ENCODE measurements around the gene CASK.
A peak's percentile ranks its signal among the peaks of the same experiment; 100 is the strongest.

The CASK gene

GRCh38 chrX:41921492-41922430 lies 1.6 kb downstream of the CASK start:
- H3K4ac ChIP-seq (ENCODE audit: low read depth, low read length): no peak overlapping the region
- H3K9ac ChIP-seq (ENCODE audit: low read length): peak overlapping the region; percentile 53
- peak overlapping the region; percentile 88 for H3K4me2 ChIP-seq (ENCODE audit: low read length)
- H2BK5ac ChIP-seq (ENCODE audit: low read depth, low read length, poor library complexity): no peak overlapping the region
- peak overlapping the region; percentile 89 for H3K4me3 ChIP-seq (ENCODE audit: low read depth, low read length)
- H3K36me3 ChIP-seq (ENCODE audit: control insufficient read depth in 1 of 2, insufficient read depth in 2 of 2, low read length in 2 of 2): no peaks in the 10 kb centered on the region
- H2BK12ac ChIP-seq (ENCODE audit: low read length): no peak overlapping the region
- H4K12ac ChIP-seq (ENCODE audit: low read depth, low read length): no peak overlapping the region
- H4K8ac ChIP-seq (ENCODE audit: low read depth, low read length): no peak overlapping the region
- H4K91ac ChIP-seq (ENCODE audit: low read depth, low read length): no peak overlapping the region
- WGBS (ENCODE audit: extremely low coverage, insufficient coverage, insufficient read length): no CpG with 5 or more reads among the region's 13 CpGs
- H2AFZ ChIP-seq (ENCODE audit: insufficient read depth, low read length, poor library complexity): no peak overlapping the region
- H3K14ac ChIP-seq (ENCODE audit: low read length): no peak overlapping the region
- H3K27me3 ChIP-seq (ENCODE audit: insufficient read depth, low read length): no peaks in the 10 kb centered on the region
- H3K9me3 ChIP-seq (ENCODE audit: insufficient read depth, low read depth, low read length): no peaks in the 10 kb centered on the region
- no peaks in the 10 kb centered on the region for H3K4me1 ChIP-seq (ENCODE audit: control insufficient read depth in 1 of 2, insufficient read depth in 2 of 2, low read length in 2 of 2)
- no peak overlapping the region for H3K27ac ChIP-seq (ENCODE audit: low read depth, low read length)
- no peak overlapping the region for H3K23ac ChIP-seq (ENCODE audit: low read length)
- peaks cover 7% of the 10 kb centered on the region for H3K79me2 ChIP-seq (ENCODE audit: control insufficient read depth, insufficient read depth, low read length, poor library complexity)
- no peak overlapping the region for H2BK120ac ChIP-seq (ENCODE audit: insufficient read depth, low read length, poor library complexity)
- H3K79me1 ChIP-seq (ENCODE audit: low read length): peaks cover 6% of the 10 kb centered on the region
- H2AK5ac ChIP-seq (ENCODE audit: low read length): no peak overlapping the region
- no peak overlapping the region for H3K18ac ChIP-seq (ENCODE audit: low read length)
- peak in 1 of 2 donors; percentile 5 for DNase-seq

GRCh38 chrX:41919870-41920269 lies 3.5 kb downstream of the CASK start:
- Histone ChIP-seq H3K23ac (ENCODE audit: low read length) (no peak overlapping the region), H4K12ac (ENCODE audit: low read depth, low read length) (no peak overlapping the region), H3K36me3 (ENCODE audit: control insufficient read depth in 1 of 2, insufficient read depth in 2 of 2, low read length in 2 of 2) (no peaks in the 10 kb centered on the region), H4K91ac (ENCODE audit: low read depth, low read length) (no peak overlapping the region), H2BK5ac (ENCODE audit: low read depth, low read length, poor library complexity) (no peak overlapping the region), H3K79me1 (ENCODE audit: low read length) (peaks cover 6% of the 10 kb centered on the region), H3K27me3 (ENCODE audit: insufficient read depth, low read length) (no peaks in the 10 kb centered on the region), H2AFZ (ENCODE audit: insufficient read depth, low read length, poor library complexity) (no peak overlapping the region), H4K8ac (ENCODE audit: low read depth, low read length) (no peak overlapping the region), H3K4me3 (ENCODE audit: low read depth, low read length) (no peak overlapping the region), H3K4ac (ENCODE audit: low read depth, low read length) (no peak overlapping the region), H3K79me2 (ENCODE audit: control insufficient read depth, insufficient read depth, low read length, poor library complexity) (peaks cover 7% of the 10 kb centered on the region), H3K27ac (ENCODE audit: low read depth, low read length) (no peak overlapping the region), H3K9me3 (ENCODE audit: insufficient read depth, low read depth, low read length) (no peaks in the 10 kb centered on the region), H3K4me2 (ENCODE audit: low read length) (no peak overlapping the region), H3K18ac (ENCODE audit: low read length) (no peak overlapping the region), H3K14ac (ENCODE audit: low read length) (no peak overlapping the region), H3K9ac (ENCODE audit: low read length) (no peak overlapping the region), H3K4me1 (ENCODE audit: control insufficient read depth in 1 of 2, insufficient read depth in 2 of 2, low read length in 2 of 2) (no peaks in the 10 kb centered on the region), H2AK5ac (ENCODE audit: low read length) (no peak overlapping the region), H2BK120ac (ENCODE audit: insufficient read depth, low read length, poor library complexity) (no peak overlapping the region), H2BK12ac (ENCODE audit: low read length) (no peak overlapping the region)
- WGBS (ENCODE audit: extremely low coverage, insufficient coverage, insufficient read length): no CpG with 5 or more reads among the region's 2 CpGs
- no peak for DNase-seq

- H3K79me2 ChIP-seq (ENCODE audit: control insufficient read depth, insufficient read depth, low read length, poor library complexity): no peaks in the 10 kb centered on the region
- H3K4me3 ChIP-seq (ENCODE audit: low read depth, low read length): no peak overlapping the region
- H2AK5ac ChIP-seq (ENCODE audit: low read length): no peak overlapping the region
- no peaks in the 10 kb centered on the region for H3K36me3 ChIP-seq (ENCODE audit: control insufficient read depth in 1 of 2, insufficient read depth in 2 of 2, low read length in 2 of 2)
- H3K27ac ChIP-seq (ENCODE audit: low read depth, low read length): no peak overlapping the region
- H2BK5ac ChIP-seq (ENCODE audit: low read depth, low read length, poor library complexity): no peak overlapping the region
- no CpG with 5 or more reads among the region's 5 CpGs for WGBS (ENCODE audit: extremely low coverage, insufficient coverage, insufficient read length)
- H3K79me1 ChIP-seq (ENCODE audit: low read length): no peaks in the 10 kb centered on the region
- no peak overlapping the region for H4K8ac ChIP-seq (ENCODE audit: low read depth, low read length)
- no peak overlapping the region for H3K4me2 ChIP-seq (ENCODE audit: low read length)
- no peak overlapping the region for H4K12ac ChIP-seq (ENCODE audit: low read depth, low read length)
- H3K4ac ChIP-seq (ENCODE audit: low read depth, low read length): no peak overlapping the region
- H3K9me3 ChIP-seq (ENCODE audit: insufficient read depth, low read depth, low read length): no peaks in the 10 kb centered on the region
- no peak overlapping the region for H3K18ac ChIP-seq (ENCODE audit: low read length)
- no peak overlapping the region for H2AFZ ChIP-seq (ENCODE audit: insufficient read depth, low read length, poor library complexity)
- H2BK120ac ChIP-seq (ENCODE audit: insufficient read depth, low read length, poor library complexity): no peak overlapping the region
- no peaks in the 10 kb centered on the region for H3K27me3 ChIP-seq (ENCODE audit: insufficient read depth, low read length)
- H2BK12ac ChIP-seq (ENCODE audit: low read length): no peak overlapping the region
- no peak overlapping the region for H4K91ac ChIP-seq (ENCODE audit: low read depth, low read length)
- no peak for DNase-seq
- no peaks in the 10 kb centered on the region for H3K4me1 ChIP-seq (ENCODE audit: control insufficient read depth in 1 of 2, insufficient read depth in 2 of 2, low read length in 2 of 2)
- H3K23ac ChIP-seq (ENCODE audit: low read length): no peak overlapping the region
- H3K9ac ChIP-seq (ENCODE audit: low read length): no peak overlapping the region
- H3K14ac ChIP-seq (ENCODE audit: low read length): no peak overlapping the region
Measured at GRCh38 chrX:41917517-41917916, 5.8 kb downstream of the CASK start.

GRCh38 chrX:41913476-41913875 lies 9.9 kb downstream of the CASK start:
- Histone ChIP-seq H3K4ac (ENCODE audit: low read depth, low read length) (no peak overlapping the region), H3K9me3 (ENCODE audit: insufficient read depth, low read depth, low read length) (no peaks in the 10 kb centered on the region), H3K36me3 (ENCODE audit: control insufficient read depth in 1 of 2, insufficient read depth in 2 of 2, low read length in 2 of 2) (no peaks in the 10 kb centered on the region), H3K27me3 (ENCODE audit: insufficient read depth, low read length) (no peaks in the 10 kb centered on the region), H3K9ac (ENCODE audit: low read length) (no peak overlapping the region), H3K4me2 (ENCODE audit: low read length) (no peak overlapping the region), H4K91ac (ENCODE audit: low read depth, low read length) (no peak overlapping the region), H4K8ac (ENCODE audit: low read depth, low read length) (no peak overlapping the region), H4K12ac (ENCODE audit: low read depth, low read length) (no peak overlapping the region), H3K23ac (ENCODE audit: low read length) (no peak overlapping the region), H2BK5ac (ENCODE audit: low read depth, low read length, poor library complexity) (no peak overlapping the region), H2BK12ac (ENCODE audit: low read length) (no peak overlapping the region), H3K79me2 (ENCODE audit: control insufficient read depth, insufficient read depth, low read length, poor library complexity) (no peaks in the 10 kb centered on the region), H3K4me1 (ENCODE audit: control insufficient read depth in 1 of 2, insufficient read depth in 2 of 2, low read length in 2 of 2) (no peaks in the 10 kb centered on the region), H2AFZ (ENCODE audit: insufficient read depth, low read length, poor library complexity) (no peak overlapping the region), H2AK5ac (ENCODE audit: low read length) (no peak overlapping the region), H3K27ac (ENCODE audit: low read depth, low read length) (no peak overlapping the region), H3K14ac (ENCODE audit: low read length) (no peak overlapping the region), H3K79me1 (ENCODE audit: low read length) (no peaks in the 10 kb centered on the region), H3K18ac (ENCODE audit: low read length) (no peak overlapping the region), H3K4me3 (ENCODE audit: low read depth, low read length) (no peak overlapping the region), H2BK120ac (ENCODE audit: insufficient read depth, low read length, poor library complexity) (no peak overlapping the region)
- no CpG with 5 or more reads among the region's 1 CpG for WGBS (ENCODE audit: extremely low coverage, insufficient coverage, insufficient read length)
- no peak for DNase-seq
